Left lung (tissue), 14 donors: ENCODE results near the gene PSG1. TPM values are rescaled to one million over a fixed set of nuclear protein-coding genes. Genes with fewer than 3 reads are reported as not detected.
"Not testable (repeated sequence)": the region's sequence is repeated elsewhere in the genome, so short reads cannot be mapped to it uniquely, and the experiment has no call there.

Experiments
- ATAC-seq: fragments of 200-7000 bp; cut with Tn5 transposase; one replicate; pipeline ENCODE4 v1.9.1; 2020; ENCODE audit warnings: moderate library complexity
- DNase-seq, 4 donors: peaks; one replicate each; pipeline ENCODE4 v3.0.0-alpha.2; 2013 to 2020
- H3K27ac ChIP-seq, 2 donors: fragments of 200-600 bp; sonication (generic) in 1 of 2; one replicate each; pipeline versions ENCODE4 v1.5.0 to v1.8.0; 2020 to 2021
- H3K27me3 ChIP-seq, 2 donors: fragments of 200-600 bp; sonication (generic) in 1 of 2; one replicate each; pipeline versions ENCODE4 v1.5.0 to v1.8.0; 2020 to 2021
- H3K36me3 ChIP-seq, 2 donors: fragments of 200-600 bp; sonication (generic) in 1 of 2; one replicate each; pipeline versions ENCODE4 v1.5.0 to v1.8.0; 2020 to 2021
- H3K4me1 ChIP-seq, 2 donors: fragments of 200-600 bp; one replicate each; pipeline ENCODE4 v1.8.0; 2021
- H3K4me3 ChIP-seq, 2 donors: fragments of 200-600 bp; sonication (generic) in 1 of 2; one replicate each; pipeline versions ENCODE4 v1.5.0 to v1.8.0; 2020 to 2021; ENCODE audit warnings: mild to moderate bottlenecking in 1 of 2
- H3K9me3 ChIP-seq, 2 donors: fragments of 200-600 bp; sonication (generic) in 1 of 2; one replicate each; pipeline versions ENCODE4 v1.5.0 to v1.8.0; 2020 to 2021
- intact Hi-C, 2 donors: fragments of 100-400 bp; cut with DNase I; formaldehyde crosslinking; loops; one replicate each; pipeline versions ENCODE4 v1.11.2 to v1.14.2; 2022
- long read RNA-seq, 12 donors: library from polyadenylated mRNA in 2 of 12; unstranded in 2 of 12; transcript quantifications; one replicate each; pipeline ENCODE4 v2.0.0 and lab custom pipeline, GENCODE V29; 2019 to 2026
- polyA plus RNA-seq, 6 donors: library from polyadenylated mRNA; unstranded; fragments of 120-200 nt; gene quantifications; one replicate each; pipeline ENCODE4 v1.2.1, GENCODE V29; 2013; ENCODE audit not compliant: insufficient read length in 6 of 6
- total RNA-seq, 2 donors: library from RNA; stranded (reverse); fragmentation: NEBNext Ultra II Directional; extraction: Animal tissue kit (Norgen Biotek cat#: 25700); gene quantifications; one replicate each; pipeline ENCODE4 v1.2.1, GENCODE V29; 2021
- TF ChIP-seq, protein P1 (sequence below), 2 donors: fragments of 200-600 bp; sonication (generic) in 1 of 2; IDR thresholded peaks; one replicate each; pipeline versions ENCODE4 v1.5.0 to v1.8.0; 2021; ENCODE audit warnings: antibody characterized with exemption in 2 of 2
- donor health status: DM: no; HTN: yes; CAD: no.
- donor health status: DM: no; HTN: no; CAD: no.

PSG1 gene
- total RNA-seq (not detected), polyA plus RNA-seq (1 to 10 TPM in 1 of 6 donors, not detected in 5; 1.1 TPM)
- long read RNA-seq, donor 1: 0 reads
- long read RNA-seq, donor 2: 0 reads
- long read RNA-seq, donor 3: 0 reads
- long read RNA-seq, donor 4: 0 reads
- long read RNA-seq, donor 5: 0 reads
- long read RNA-seq, donor 6: 0 reads
- long read RNA-seq, donor 7: 0 reads
- long read RNA-seq, donor 8: 0 reads
- long read RNA-seq, donor 9: 0 reads
- long read RNA-seq, donor 10: 0 reads
- long read RNA-seq, donor 11: 0 reads
- long read RNA-seq, donor 12: 0 reads

DNA sequence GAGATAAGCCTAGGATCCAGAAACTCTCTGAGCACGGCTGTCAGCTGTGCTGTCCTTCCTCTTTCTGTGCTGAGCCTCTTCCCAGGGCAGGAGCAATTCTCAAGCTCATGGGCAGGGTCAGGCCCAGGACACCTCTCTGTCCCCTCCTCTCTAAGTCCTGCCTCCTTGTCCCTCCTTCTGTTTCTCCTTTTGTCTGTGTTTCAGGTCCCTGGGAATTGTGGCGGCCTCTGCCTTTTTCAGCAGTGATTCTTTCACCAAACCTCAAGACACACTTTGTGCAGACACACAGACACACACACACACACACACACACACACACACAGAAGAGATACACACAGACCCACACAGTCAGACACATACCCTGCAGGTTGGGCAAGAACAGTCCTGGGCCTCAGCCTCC, at the start of gene PSG1:
PSG1 (minus strand) TSS at position 101 of the 400 bp plus-strand sequence. CDS start 132 bp downstream, outside the sequence.
- H3K9me3 ChIP-seq: no peaks in the 10 kb centered on the region
- DNase-seq (no peak), ATAC-seq (no peak)
- peaks cover 0 to 6% of the 10 kb centered on the region in 2 donors for H3K27me3 ChIP-seq
- no peak within 1 kb of the TSS for H3K4me3 ChIP-seq
- TF ChIP-seq, protein P1, sequence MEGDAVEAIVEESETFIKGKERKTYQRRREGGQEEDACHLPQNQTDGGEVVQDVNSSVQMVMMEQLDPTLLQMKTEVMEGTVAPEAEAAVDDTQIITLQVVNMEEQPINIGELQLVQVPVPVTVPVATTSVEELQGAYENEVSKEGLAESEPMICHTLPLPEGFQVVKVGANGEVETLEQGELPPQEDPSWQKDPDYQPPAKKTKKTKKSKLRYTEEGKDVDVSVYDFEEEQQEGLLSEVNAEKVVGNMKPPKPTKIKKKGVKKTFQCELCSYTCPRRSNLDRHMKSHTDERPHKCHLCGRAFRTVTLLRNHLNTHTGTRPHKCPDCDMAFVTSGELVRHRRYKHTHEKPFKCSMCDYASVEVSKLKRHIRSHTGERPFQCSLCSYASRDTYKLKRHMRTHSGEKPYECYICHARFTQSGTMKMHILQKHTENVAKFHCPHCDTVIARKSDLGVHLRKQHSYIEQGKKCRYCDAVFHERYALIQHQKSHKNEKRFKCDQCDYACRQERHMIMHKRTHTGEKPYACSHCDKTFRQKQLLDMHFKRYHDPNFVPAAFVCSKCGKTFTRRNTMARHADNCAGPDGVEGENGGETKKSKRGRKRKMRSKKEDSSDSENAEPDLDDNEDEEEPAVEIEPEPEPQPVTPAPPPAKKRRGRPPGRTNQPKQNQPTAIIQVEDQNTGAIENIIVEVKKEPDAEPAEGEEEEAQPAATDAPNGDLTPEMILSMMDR (IDR thresholded peaks at IDR 0.05): no peak
- no peaks in the 10 kb centered on the region for H3K36me3 ChIP-seq
- H3K27ac ChIP-seq: no peak within 1 kb of the TSS
- no peaks in the 10 kb centered on the region for H3K4me1 ChIP-seq
- intact Hi-C loops: no loop called here

DNA sequence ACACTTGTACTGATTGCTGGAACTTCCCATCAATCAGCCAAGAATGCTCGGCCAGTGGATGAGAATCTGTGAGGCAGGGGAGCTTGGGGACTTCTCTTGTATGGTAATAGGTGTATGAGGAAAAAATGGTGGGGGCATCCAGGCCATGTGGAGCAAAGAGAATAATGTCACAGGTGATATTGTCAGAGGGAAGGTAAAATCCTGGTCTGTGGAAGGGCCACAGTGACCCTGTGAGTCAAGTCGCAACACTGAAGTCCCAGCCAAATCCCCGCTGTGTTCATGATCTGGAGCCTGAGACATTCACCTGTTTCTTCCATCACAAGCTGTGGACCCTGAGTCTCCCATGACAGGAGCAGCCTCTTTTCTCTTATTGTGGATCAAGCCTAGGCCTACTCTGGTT, 49.4 kb upstream of the PSG1 start:
- ATAC-seq (no peak), DNase-seq (no peak)
- Histone ChIP-seq H3K4me3 (no peak overlapping the region), H3K27ac (no peak overlapping the region), H3K4me1 (no peaks in the 10 kb centered on the region), H3K9me3 (no peaks in the 10 kb centered on the region), H3K27me3 (no peaks in the 10 kb centered on the region), H3K36me3 (no peaks in the 10 kb centered on the region)
- intact Hi-C loops: no loop called here
- TF ChIP-seq, protein P1 (IDR thresholded peaks at IDR 0.05): no peak

DNA sequence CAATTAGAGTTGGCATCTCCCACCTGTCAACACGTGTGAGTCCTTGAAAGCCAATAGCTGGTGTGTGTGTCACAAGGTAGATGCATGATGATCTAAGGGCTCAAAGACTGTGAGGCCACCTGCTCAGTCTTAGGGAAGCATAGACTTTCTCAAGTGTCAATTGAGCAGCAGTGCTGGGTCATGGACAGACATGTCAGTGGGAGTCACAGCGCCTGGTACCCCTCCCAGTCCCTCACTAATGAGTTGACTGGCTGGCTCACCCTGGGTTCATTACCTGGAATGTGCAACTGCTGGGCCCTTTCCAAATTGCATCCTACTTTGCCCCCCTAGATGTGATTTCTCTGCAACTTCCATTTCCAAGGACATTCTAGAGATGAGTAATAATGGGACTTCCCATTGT, 47.3 kb upstream of the PSG1 start:
- TF ChIP-seq, protein P1 (IDR thresholded peaks at IDR 0.05): no peak
- intact Hi-C loops: no loop called here
- H3K4me3 ChIP-seq: no peak overlapping the region

DNA sequence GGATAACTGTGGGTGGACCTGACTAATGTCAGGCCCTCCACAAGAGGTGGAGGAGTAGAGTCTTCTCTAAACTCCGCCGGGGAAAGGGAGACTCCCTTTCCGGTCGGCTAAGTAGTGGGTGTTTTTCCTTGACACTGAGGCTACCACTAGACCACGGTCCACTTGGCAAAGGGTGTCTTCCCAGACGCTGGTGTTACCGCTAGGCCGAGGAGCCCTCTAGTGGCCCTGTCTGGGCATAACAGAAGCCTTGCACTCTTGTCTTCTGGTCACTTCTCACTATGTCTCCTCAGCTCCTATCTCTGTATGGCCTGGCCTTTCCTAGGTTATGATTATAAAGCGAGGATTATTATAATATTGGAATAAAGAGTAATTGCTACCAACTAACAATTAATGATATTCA, 43.6 kb upstream of the PSG1 start:
- TF ChIP-seq, protein P1 (IDR thresholded peaks at IDR 0.05): peak; percentile 51 to 52
- H3K4me1 ChIP-seq, H3K9me3 ChIP-seq, H3K36me3 ChIP-seq, ATAC-seq, H3K27me3 ChIP-seq, H3K4me3 ChIP-seq, H3K27ac ChIP-seq, intact Hi-C loops: not testable (repeated sequence)
- peak in 1 of 4 donors; percentile 2 for DNase-seq

More for the DNA sequence above, 47.3 kb upstream of the PSG1 start:
- Histone ChIP-seq H3K27ac (no peak overlapping the region), H3K27me3 (no peaks in the 10 kb centered on the region), H3K36me3 (no peaks in the 10 kb centered on the region), H3K9me3 (no peaks in the 10 kb centered on the region), H3K4me1 (no peaks in the 10 kb centered on the region)
- DNase-seq (no peak), ATAC-seq (no peak)

DNA sequence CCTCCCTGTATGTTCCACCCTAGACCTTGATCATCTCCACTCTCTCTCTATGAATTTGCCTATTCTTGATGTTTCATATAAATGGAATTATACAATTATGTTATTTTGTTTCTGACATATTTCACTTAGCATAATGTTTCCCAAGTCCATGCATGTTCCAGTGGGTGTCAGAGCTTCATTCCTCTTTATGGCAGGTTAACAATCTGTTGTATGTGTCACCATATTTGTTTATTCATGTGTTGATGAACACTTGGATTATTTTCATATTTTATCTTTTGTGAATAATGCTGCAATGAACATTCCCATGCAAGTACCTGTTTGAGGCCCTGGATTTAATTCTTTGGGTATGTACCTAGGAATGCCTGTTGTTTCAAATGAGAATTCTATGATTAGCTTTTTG, 41.5 kb upstream of the PSG1 start:
- H3K27me3 ChIP-seq, H3K4me3 ChIP-seq, H3K27ac ChIP-seq, H3K36me3 ChIP-seq, intact Hi-C loops, H3K4me1 ChIP-seq, H3K9me3 ChIP-seq, ATAC-seq, DNase-seq: not testable (repeated sequence)

DNA sequence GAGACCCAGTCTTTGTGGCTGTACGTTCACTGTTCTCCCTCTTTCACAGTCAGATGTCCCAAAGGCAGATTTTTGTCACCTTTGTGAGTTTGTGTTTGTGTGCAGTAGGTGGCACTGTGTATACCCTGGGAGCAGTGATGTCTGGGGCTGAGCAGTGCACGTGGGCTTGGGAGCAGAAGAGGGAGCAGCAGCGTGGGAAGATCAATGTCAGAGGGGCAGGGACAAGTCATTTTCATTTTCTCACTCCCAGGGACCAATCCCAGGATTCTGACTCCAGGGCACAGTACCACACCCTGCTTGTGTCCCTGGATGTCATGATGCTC, 40.2 kb upstream of the PSG1 start:
- H3K4me3 ChIP-seq: no peak overlapping the region
- DNase-seq (no peak), ATAC-seq (no peak)
- no peak overlapping the region for H3K27ac ChIP-seq
- H3K36me3 ChIP-seq: no peaks in the 10 kb centered on the region
- H3K27me3 ChIP-seq: no peaks in the 10 kb centered on the region
- H3K4me1 ChIP-seq: no peaks in the 10 kb centered on the region
- H3K9me3 ChIP-seq: no peaks in the 10 kb centered on the region
- intact Hi-C loops: no loop called here
- TF ChIP-seq, protein P1 (IDR thresholded peaks at IDR 0.05): no peak

DNA sequence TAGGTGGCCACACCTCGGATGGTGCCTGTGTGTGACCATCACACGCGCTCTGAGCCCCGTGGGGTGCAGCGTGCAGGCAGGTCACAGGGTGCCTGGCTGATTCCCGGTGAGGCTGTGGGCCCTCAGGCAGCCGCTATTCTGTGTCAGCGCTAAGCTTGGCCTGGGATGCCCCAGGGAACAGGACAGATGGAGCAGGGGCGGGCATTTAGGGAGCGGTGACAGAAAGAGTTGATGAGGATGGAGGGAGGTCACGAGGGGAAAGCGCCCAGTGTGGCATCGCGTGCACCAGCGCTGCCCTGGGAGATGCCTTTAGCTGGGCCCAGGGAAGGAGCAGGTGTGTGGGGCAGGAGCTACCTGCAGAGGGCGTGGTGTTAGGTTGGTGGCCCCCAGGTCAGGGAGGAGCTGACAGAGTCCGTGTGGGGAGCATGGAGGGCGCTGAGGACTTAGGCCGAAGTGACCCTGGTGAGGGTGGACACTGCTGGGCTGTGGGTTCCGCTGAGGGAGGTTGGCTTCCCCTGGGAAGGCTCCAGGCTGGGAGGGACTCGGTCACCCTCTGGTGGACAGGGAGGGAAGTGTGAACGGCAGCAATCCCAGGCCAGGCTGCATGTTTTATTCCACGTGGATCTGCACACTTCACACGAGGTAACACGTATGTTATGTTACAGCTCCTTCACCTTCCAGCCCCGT, 39.7 kb upstream of the PSG1 start:
- H3K36me3 ChIP-seq, ATAC-seq, H3K4me3 ChIP-seq, intact Hi-C loops, H3K27me3 ChIP-seq, H3K27ac ChIP-seq, DNase-seq, H3K9me3 ChIP-seq, H3K4me1 ChIP-seq: not testable (repeated sequence)

DNA sequence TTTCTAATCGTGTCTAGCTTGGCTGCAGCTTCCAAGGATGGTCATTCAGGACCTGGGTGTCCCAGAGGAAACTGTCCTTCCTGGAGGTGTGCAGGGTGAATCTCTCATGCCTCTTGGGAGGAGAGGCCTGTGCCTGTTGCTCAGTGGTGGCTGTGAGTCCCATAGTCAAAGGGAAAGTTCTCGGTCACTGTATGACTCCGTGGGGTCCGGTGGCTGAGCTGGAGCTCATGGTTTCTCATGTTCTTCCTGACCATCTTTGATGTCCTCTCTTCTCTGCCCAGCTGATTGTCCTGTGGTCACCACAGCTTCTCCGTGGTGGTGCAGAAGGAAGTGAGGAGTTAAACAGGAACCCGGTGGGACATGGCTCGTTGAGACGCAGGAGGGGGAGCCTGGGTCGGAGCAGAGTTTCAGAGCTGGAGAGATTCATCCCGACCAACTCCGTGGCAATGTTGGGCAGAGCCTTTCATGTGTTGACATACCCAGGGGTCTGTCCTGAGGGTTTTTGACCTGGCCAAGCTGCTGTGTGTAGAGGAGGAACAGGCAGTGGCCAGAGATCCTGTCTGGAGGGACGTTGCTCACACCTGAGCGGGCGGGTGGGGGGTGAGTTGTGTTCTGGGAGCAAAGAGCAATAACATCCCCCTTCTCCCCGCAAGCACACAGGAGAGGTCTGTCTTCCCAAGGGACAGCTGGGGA, 39.0 kb upstream of the PSG1 start:
- H3K27ac ChIP-seq, DNase-seq, H3K36me3 ChIP-seq, H3K4me1 ChIP-seq, H3K9me3 ChIP-seq, H3K27me3 ChIP-seq, ATAC-seq, H3K4me3 ChIP-seq, intact Hi-C loops: not testable (repeated sequence)
